ENCODE data around the gene CEACAM16.
"Not testable (repeated sequence)": the region's sequence is repeated elsewhere in the genome, so short reads cannot be mapped to it uniquely, and the experiment has no call there.

CEACAM16 gene

DNA sequence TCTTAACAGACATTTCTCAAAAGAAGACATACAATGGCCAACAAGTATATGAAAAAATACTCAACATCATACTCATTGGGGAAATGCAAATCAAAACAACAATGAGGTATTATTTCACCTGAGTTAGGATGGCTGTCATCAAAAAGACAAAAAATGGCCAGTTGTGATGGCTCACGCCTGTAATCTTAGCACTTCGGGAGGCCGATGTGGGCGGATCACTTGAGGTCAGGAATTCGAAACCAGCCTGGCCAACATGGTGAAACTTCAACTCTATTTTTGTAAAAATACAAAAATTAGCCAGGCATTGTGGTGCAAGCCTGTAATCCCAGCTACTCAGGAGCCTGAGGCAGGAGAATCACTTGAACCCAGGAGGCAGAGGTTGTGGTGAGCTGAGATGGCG lies 22.0 kb downstream of the CEACAM16 start:
- DNase-seq (ENCODE audit: low read depth), result peak; percentile 37
- H3K4me3 ChIP-seq (ENCODE audit: low read depth, low read length), result no peak overlapping the region
- TF ChIP-seq, protein P1, sequence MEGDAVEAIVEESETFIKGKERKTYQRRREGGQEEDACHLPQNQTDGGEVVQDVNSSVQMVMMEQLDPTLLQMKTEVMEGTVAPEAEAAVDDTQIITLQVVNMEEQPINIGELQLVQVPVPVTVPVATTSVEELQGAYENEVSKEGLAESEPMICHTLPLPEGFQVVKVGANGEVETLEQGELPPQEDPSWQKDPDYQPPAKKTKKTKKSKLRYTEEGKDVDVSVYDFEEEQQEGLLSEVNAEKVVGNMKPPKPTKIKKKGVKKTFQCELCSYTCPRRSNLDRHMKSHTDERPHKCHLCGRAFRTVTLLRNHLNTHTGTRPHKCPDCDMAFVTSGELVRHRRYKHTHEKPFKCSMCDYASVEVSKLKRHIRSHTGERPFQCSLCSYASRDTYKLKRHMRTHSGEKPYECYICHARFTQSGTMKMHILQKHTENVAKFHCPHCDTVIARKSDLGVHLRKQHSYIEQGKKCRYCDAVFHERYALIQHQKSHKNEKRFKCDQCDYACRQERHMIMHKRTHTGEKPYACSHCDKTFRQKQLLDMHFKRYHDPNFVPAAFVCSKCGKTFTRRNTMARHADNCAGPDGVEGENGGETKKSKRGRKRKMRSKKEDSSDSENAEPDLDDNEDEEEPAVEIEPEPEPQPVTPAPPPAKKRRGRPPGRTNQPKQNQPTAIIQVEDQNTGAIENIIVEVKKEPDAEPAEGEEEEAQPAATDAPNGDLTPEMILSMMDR (conservative IDR thresholded peaks at IDR 0.05; ENCODE audit: low read depth, low read length), result no peak

DNA sequence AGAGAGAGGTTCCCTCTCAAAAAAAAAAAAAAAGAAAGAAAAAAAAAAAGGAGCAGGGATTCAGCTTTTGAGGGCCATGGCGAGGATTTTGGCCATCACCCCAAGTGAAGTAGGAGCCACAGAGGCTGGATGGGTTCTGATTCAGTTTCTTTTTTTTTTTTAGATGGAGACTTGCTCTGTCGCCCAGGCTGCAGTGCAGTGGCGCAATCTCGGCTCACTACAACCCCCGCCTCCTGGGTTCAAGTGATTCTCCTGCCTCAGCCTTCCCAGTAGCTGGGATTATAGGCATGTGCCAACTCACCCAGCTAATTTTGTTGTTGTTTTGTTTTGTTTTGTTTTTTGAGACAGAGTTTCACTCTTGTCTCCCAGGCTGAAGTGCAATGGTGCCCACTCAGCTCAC lies 22.4 kb downstream of the CEACAM16 start:
- DNase-seq (ENCODE audit: low read depth); H3K4me3 ChIP-seq (ENCODE audit: low read depth, low read length): not testable (repeated sequence)

DNA sequence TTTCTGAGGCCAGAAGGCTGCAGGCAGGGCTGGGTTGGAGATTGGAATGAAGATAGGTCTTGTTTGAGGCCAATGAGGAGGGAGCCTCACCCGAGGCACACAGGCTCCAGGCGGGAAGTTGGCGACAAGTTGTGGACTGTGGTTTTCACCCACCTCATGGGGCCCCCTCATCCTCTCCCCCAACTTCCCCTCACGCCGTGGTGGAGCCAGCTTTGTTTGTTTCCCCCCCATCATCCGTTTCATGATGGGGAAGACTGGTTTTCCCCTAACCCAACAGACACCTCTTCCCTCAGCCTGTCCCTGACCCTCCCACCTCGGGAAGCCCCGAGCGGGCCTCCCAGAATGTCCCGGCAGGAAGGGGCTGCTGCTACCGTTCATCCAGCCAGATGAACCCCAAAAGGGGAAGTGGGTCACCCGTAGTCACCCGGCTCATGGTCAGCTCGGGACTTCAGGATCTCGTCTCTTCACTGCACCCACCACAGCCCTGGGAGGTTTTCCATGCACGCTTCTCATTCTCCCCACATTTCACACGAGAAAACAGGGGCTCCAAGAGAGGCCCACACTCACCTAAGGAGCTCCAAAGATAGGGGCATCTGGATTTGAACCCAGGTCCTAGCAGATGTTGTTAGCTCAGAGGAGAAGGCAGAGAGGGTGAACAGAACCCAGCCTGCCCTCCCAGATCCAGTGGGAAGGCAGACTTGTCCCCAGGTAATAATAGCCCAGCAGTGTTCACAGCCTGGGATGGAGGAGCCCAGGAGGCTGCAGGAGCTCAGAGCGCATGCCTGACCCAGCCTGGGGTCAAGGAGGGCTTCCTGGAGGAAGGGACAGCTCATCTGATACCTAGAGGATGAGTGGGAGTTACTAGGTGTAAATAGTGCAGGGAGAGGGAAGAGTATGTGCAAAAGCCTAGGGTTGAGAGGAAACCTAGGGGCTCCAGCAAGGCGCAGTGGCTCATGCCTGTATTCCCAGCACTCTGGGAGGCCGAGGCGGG lies 23.5 kb downstream of the CEACAM16 start:
- H3K4me3 ChIP-seq (ENCODE audit: low read depth, low read length), result no peak overlapping the region
- no peak for DNase-seq (ENCODE audit: low read depth)
- TF ChIP-seq, protein P1 (conservative IDR thresholded peaks at IDR 0.05; ENCODE audit: low read depth, low read length), result no peak

GRCh38 chr19:44723299-44723951 lies 24.5 kb downstream of the CEACAM16 start:
- no peak overlapping the region for H3K4me3 ChIP-seq (ENCODE audit: low read depth, low read length)
- TF ChIP-seq, protein P1 (conservative IDR thresholded peaks at IDR 0.05; ENCODE audit: low read depth, low read length), result no peak
- DNase-seq (ENCODE audit: low read depth), result no peak

- TF ChIP-seq, protein P1 (conservative IDR thresholded peaks at IDR 0.05; ENCODE audit: low read depth, low read length), result peak; percentile 99
- peak; percentile 79 for DNase-seq (ENCODE audit: low read depth)
- no peak overlapping the region for H3K4me3 ChIP-seq (ENCODE audit: low read depth, low read length)
Measured at GRCh38 chr19:44723952-44724319, 25.0 kb downstream of the CEACAM16 start.

- DNase-seq (ENCODE audit: low read depth), result no peak
- TF ChIP-seq, protein P1 (conservative IDR thresholded peaks at IDR 0.05; ENCODE audit: low read depth, low read length), result no peak
- H3K4me3 ChIP-seq (ENCODE audit: low read depth, low read length), result no peak overlapping the region
Measured at GRCh38 chr19:44725251-44725650, 26.3 kb downstream of the CEACAM16 start.

DNA sequence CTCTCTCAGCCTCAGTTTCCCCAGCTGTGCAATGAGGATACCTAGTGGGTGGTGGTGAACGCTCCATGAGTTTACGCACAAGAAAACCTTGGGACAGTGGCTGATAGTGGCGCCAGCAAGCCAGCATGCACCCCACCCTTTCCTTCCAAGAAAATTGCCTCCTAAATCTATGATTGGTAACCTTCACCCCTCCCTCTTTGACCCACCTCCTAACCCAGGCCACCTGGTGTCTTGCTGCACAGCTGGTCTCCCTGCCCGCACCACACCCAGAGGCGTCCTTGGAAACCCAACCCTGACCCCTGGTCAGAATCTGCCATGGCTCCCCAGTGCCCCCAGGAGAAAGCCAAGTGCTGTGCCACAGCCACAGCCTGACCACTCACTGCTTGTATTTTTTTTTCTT lies 26.7 kb downstream of the CEACAM16 start:
- TF ChIP-seq, protein P1 (conservative IDR thresholded peaks at IDR 0.05; ENCODE audit: low read depth, low read length), result no peak
- DNase-seq (ENCODE audit: low read depth), result no peak
- no peak overlapping the region for H3K4me3 ChIP-seq (ENCODE audit: low read depth, low read length)

Data from choroid plexus epithelial cell (primary cell).